Retinal pigment epithelial cell (primary cell): ENCODE results near the gene ADORA1.

ENCODE experiments used
- DNase-seq: peaks from one replicate; pipeline ENCODE4 v3.0.0-alpha.2; 2010; ENCODE audit warnings: low read depth
- H3K4me3 ChIP-seq: 2 replicates; pipeline ENCODE4 v1.5.1; 2011; ENCODE audit warnings: mild to moderate bottlenecking, low read length, control low read depth, moderate library complexity
- CTCF ChIP-seq: conservative IDR thresholded peaks from 2 replicates; pipeline ENCODE4 v1.5.1; 2011; ENCODE audit warnings: low read depth, low read length, control low read depth, inconsistent platforms

Gene ADORA1

GRCh38 chr1:203089001-203089650 is 38.4 kb upstream of the ADORA1 start:
- no peak overlapping the region for H3K4me3 ChIP-seq
- DNase-seq, result no peak

GRCh38 chr1:203089651-203090045 is 37.9 kb upstream of the ADORA1 start:
- TF ChIP-seq CTCF, result peak; percentile 3
- no peak overlapping the region for H3K4me3 ChIP-seq
- DNase-seq, result no peak

More at GRCh38 chr1:203089001-203089650, 38.4 kb upstream of the ADORA1 start:
- TF ChIP-seq CTCF, result no peak

GRCh38 chr1:203090421-203091198 is 36.9 kb upstream of the ADORA1 start:
- no peak overlapping the region for H3K4me3 ChIP-seq
- DNase-seq, result no peak
- no peak for TF ChIP-seq CTCF

- no peak for TF ChIP-seq CTCF
- H3K4me3 ChIP-seq, result no peak overlapping the region
- no peak for DNase-seq
Measured at GRCh38 chr1:203091199-203091477, 36.4 kb upstream of the ADORA1 start.

GRCh38 chr1:203091761-203092330 is 35.7 kb upstream of the ADORA1 start:
- DNase-seq, result no peak
- no peak for TF ChIP-seq CTCF
- no peak overlapping the region for H3K4me3 ChIP-seq

GRCh38 chr1:203093754-203094410 is 33.6 kb upstream of the ADORA1 start:
- H3K4me3 ChIP-seq, result no peak overlapping the region
- no peak for TF ChIP-seq CTCF
- DNase-seq, result no peak
